ENCODE data around the gene HNRNPU. TPM values are rescaled to one million over a fixed set of nuclear protein-coding genes. Genes with fewer than 3 reads are reported as not detected.

Gene HNRNPU
- total and polyA plus RNA-seq, 2 of the 13 experiments (the other 11 are each of a cell fraction or from before 2014, with no cell fraction given), result 101 to 508 TPM

GRCh38 chr1:244864253-244865027 lies at the start of gene HNRNPU (continued):
- TF ChIP-seq, protein P1, sequence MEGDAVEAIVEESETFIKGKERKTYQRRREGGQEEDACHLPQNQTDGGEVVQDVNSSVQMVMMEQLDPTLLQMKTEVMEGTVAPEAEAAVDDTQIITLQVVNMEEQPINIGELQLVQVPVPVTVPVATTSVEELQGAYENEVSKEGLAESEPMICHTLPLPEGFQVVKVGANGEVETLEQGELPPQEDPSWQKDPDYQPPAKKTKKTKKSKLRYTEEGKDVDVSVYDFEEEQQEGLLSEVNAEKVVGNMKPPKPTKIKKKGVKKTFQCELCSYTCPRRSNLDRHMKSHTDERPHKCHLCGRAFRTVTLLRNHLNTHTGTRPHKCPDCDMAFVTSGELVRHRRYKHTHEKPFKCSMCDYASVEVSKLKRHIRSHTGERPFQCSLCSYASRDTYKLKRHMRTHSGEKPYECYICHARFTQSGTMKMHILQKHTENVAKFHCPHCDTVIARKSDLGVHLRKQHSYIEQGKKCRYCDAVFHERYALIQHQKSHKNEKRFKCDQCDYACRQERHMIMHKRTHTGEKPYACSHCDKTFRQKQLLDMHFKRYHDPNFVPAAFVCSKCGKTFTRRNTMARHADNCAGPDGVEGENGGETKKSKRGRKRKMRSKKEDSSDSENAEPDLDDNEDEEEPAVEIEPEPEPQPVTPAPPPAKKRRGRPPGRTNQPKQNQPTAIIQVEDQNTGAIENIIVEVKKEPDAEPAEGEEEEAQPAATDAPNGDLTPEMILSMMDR (CRISPR knock-in tag; IDR thresholded peaks at IDR 0.05), result peak; percentile 39; the same call in 1 of the 2 replicates
- TF ChIP-seq ATF6 (CRISPR knock-in tag; conservative IDR thresholded peaks at IDR 0.05), result no peak
- TF ChIP-seq ZNF878 (CRISPR knock-in tag; IDR thresholded peaks at IDR 0.05), result 0 out of 2 replicates have a peak, but pooled peaks have one; percentile 52
- TF ChIP-seq, protein P2, sequence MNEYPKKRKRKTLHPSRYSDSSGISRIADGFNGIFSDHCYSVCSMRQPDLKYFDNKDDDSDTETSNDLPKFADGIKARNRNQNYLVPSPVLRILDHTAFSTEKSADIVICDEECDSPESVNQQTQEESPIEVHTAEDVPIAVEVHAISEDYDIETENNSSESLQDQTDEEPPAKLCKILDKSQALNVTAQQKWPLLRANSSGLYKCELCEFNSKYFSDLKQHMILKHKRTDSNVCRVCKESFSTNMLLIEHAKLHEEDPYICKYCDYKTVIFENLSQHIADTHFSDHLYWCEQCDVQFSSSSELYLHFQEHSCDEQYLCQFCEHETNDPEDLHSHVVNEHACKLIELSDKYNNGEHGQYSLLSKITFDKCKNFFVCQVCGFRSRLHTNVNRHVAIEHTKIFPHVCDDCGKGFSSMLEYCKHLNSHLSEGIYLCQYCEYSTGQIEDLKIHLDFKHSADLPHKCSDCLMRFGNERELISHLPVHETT (CRISPR knock-in tag; conservative IDR thresholded peaks at IDR 0.05), result peak; percentile 95
- TF ChIP-seq SIX4 (CRISPR knock-in tag; IDR thresholded peaks at IDR 0.05), result peak; percentile 69; the same call in 1 of the 2 replicates
- no peak for TF ChIP-seq SRSF1 (optimal IDR thresholded peaks at IDR 0.05; ENCODE audit: low read depth, low read length)
- peak; percentile 75; the same call in 1 of the 2 replicates for TF ChIP-seq MAZ (IDR thresholded peaks at IDR 0.05; ENCODE audit: borderline replicate concordance, low read depth, low read length)
- peak; percentile 90 for TF ChIP-seq MAZ (CRISPR knock-in tag; IDR thresholded peaks at IDR 0.05; ENCODE audit: low read depth)
- peak; percentile 67 for TF ChIP-seq ZFY (CRISPR knock-in tag; IDR thresholded peaks at IDR 0.05)
- TF ChIP-seq ARNT (IDR thresholded peaks at IDR 0.05), result no peak
- peak; percentile 81; the same call in 1 of the 2 replicates for TF ChIP-seq ZNF329 (CRISPR knock-in tag; IDR thresholded peaks at IDR 0.05; ENCODE audit: low read depth)
- peak; percentile 81 for TF ChIP-seq IKZF4 (CRISPR knock-in tag; IDR thresholded peaks at IDR 0.05; ENCODE audit: borderline replicate concordance, low read depth, not compliant biosample characterization)
- TF ChIP-seq, protein P3, sequence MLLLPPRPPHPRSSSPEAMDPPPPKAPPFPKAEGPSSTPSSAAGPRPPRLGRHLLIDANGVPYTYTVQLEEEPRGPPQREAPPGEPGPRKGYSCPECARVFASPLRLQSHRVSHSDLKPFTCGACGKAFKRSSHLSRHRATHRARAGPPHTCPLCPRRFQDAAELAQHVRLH (CRISPR knock-in tag; IDR thresholded peaks at IDR 0.05; ENCODE audit: borderline replicate concordance, low read depth), result peak; percentile 81; the same call in 1 of the 2 replicates
- TF ChIP-seq AGO2 (optimal IDR thresholded peaks at IDR 0.05; ENCODE audit: low read depth, low read length), result peak; percentile 45
- peak; percentile 13; the same call in 1 of the 2 replicates for TF ChIP-seq SNAI1 (CRISPR knock-in tag; IDR thresholded peaks at IDR 0.05; ENCODE audit: borderline replicate concordance)
- TF ChIP-seq, protein P4, sequence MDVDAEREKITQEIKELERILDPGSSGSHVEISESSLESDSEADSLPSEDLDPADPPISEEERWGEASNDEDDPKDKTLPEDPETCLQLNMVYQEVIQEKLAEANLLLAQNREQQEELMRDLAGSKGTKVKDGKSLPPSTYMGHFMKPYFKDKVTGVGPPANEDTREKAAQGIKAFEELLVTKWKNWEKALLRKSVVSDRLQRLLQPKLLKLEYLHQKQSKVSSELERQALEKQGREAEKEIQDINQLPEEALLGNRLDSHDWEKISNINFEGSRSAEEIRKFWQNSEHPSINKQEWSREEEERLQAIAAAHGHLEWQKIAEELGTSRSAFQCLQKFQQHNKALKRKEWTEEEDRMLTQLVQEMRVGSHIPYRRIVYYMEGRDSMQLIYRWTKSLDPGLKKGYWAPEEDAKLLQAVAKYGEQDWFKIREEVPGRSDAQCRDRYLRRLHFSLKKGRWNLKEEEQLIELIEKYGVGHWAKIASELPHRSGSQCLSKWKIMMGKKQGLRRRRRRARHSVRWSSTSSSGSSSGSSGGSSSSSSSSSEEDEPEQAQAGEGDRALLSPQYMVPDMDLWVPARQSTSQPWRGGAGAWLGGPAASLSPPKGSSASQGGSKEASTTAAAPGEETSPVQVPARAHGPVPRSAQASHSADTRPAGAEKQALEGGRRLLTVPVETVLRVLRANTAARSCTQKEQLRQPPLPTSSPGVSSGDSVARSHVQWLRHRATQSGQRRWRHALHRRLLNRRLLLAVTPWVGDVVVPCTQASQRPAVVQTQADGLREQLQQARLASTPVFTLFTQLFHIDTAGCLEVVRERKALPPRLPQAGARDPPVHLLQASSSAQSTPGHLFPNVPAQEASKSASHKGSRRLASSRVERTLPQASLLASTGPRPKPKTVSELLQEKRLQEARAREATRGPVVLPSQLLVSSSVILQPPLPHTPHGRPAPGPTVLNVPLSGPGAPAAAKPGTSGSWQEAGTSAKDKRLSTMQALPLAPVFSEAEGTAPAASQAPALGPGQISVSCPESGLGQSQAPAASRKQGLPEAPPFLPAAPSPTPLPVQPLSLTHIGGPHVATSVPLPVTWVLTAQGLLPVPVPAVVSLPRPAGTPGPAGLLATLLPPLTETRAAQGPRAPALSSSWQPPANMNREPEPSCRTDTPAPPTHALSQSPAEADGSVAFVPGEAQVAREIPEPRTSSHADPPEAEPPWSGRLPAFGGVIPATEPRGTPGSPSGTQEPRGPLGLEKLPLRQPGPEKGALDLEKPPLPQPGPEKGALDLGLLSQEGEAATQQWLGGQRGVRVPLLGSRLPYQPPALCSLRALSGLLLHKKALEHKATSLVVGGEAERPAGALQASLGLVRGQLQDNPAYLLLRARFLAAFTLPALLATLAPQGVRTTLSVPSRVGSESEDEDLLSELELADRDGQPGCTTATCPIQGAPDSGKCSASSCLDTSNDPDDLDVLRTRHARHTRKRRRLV (CRISPR knock-in tag; IDR thresholded peaks at IDR 0.05), result no peak
- TF ChIP-seq ZNF430 (CRISPR knock-in tag; IDR thresholded peaks at IDR 0.05), result peak; percentile 44; the same call in 1 of the 2 replicates
- no peak for TF ChIP-seq ZNF232 (CRISPR knock-in tag; IDR thresholded peaks at IDR 0.05; ENCODE audit: borderline replicate concordance)

Data from HepG2 (cell line).